Hindlimb muscle (tissue), 1 donor: Measurements from ENCODE around the gene ME1. TPM values are rescaled to one million over a fixed set of nuclear protein-coding genes. Genes with fewer than 3 reads are reported as not detected.
"Not testable (repeated sequence)": the region's sequence is repeated elsewhere in the genome, so short reads cannot be mapped to it uniquely, and the experiment has no call there.

Experiments
- DNase-seq: peaks from one replicate; pipeline ENCODE4 v3.0.0-alpha.2; 2013
- polyA plus RNA-seq: library from polyadenylated mRNA; unstranded; fragments of 120-200 nt; gene quantifications from one replicate; pipeline ENCODE4 v1.2.1, GENCODE V29; 2013; ENCODE audit not compliant: insufficient read length

ME1 gene
- 1.2 TPM for polyA plus RNA-seq

GRCh38 chr6:83430611-83431544, at the start of gene ME1:
Gene ME1 (minus strand): TSS chr6:83431051. CDS start chr6:83430954, 97 bp downstream.
- peak; percentile 46 for DNase-seq

- no peak for DNase-seq
Measured at GRCh38 chr6:83480470-83480869, 49.6 kb upstream of the ME1 start.

- no peak for DNase-seq
Measured at GRCh38 chr6:83479389-83479788, 48.5 kb upstream of the ME1 start.

GRCh38 chr6:83476971-83477370, 46.1 kb upstream of the ME1 start:
- no peak for DNase-seq

- DNase-seq: no peak
Measured at GRCh38 chr6:83474309-83474708, 43.5 kb upstream of the ME1 start.

GRCh38 chr6:83472767-83473166, 41.9 kb upstream of the ME1 start:
- no peak for DNase-seq

- no peak for DNase-seq
Measured at GRCh38 chr6:83470587-83470986, 39.7 kb upstream of the ME1 start.

GRCh38 chr6:83470001-83470400, 39.1 kb upstream of the ME1 start:
- DNase-seq: no peak

- peak; percentile 8 for DNase-seq
Measured at GRCh38 chr6:83467620-83468036, 36.8 kb upstream of the ME1 start.

- no peak for DNase-seq
Measured at GRCh38 chr6:83466328-83466727, 35.5 kb upstream of the ME1 start.

GRCh38 chr6:83464381-83465140, 33.7 kb upstream of the ME1 start:
- no peak for DNase-seq

- no peak for DNase-seq
Measured at GRCh38 chr6:83463886-83464285, 33.0 kb upstream of the ME1 start.

- DNase-seq: no peak
Measured at GRCh38 chr6:83462524-83462923, 31.7 kb upstream of the ME1 start.

GRCh38 chr6:83461438-83461837, 30.6 kb upstream of the ME1 start:
- DNase-seq: no peak

- no peak for DNase-seq
Measured at GRCh38 chr6:83459663-83460062, 28.8 kb upstream of the ME1 start.

GRCh38 chr6:83450015-83450414, 19.2 kb upstream of the ME1 start:
- not testable (repeated sequence) for DNase-seq

- not testable (repeated sequence) for DNase-seq
Measured at GRCh38 chr6:83444086-83444699, 13.3 kb upstream of the ME1 start.

GRCh38 chr6:83443516-83443915, 12.7 kb upstream of the ME1 start:
- no peak for DNase-seq

- no peak for DNase-seq
Measured at GRCh38 chr6:83442752-83443151, 11.9 kb upstream of the ME1 start.

GRCh38 chr6:83439201-83439600, 8.3 kb upstream of the ME1 start:
- no peak for DNase-seq

- no peak for DNase-seq
Measured at GRCh38 chr6:83436674-83437073, 5.8 kb upstream of the ME1 start.

GRCh38 chr6:83433177-83433576, 2.3 kb upstream of the ME1 start:
- DNase-seq: no peak

- no peak for DNase-seq
Measured at GRCh38 chr6:83432636-83433035, 1.8 kb upstream of the ME1 start.
